NCI-H187 treated with DMSO at 0.1 percent for 48 hours (cell line): ENCODE results near the gene PCCA.
"Not testable (repeated sequence)": the region's sequence is repeated elsewhere in the genome, so short reads cannot be mapped to it uniquely, and the experiment has no call there.

Source experiments
- DNase-seq: peaks from one replicate; lab custom pipeline; 2025; lab: John Stamatoyannopoulos, UW

PCCA gene

DNA sequence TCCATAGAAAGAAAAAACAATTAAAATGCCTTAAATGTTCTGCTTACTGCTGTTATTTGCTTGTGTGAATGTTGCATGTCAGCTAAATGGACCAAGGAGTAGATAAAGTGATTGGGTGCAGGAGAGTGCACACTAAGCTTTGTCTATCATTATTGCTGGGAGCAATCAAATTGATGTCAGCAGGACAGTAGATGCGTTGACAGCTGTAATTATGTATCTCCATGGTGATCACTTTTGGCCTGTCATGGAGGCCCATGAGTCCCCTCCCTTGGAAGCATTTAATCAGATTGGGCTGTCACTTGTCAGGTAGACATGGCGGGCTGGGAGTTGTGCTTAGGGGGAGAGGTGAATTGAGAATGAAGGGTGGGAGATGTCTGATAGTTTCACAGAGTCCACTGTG is 215.3 kb downstream of the PCCA start:
- DNase-seq = no peak

- DNase-seq = no peak
Measured at GRCh38 chr13:100305398-100305797, 216.5 kb downstream of the PCCA start.

DNA sequence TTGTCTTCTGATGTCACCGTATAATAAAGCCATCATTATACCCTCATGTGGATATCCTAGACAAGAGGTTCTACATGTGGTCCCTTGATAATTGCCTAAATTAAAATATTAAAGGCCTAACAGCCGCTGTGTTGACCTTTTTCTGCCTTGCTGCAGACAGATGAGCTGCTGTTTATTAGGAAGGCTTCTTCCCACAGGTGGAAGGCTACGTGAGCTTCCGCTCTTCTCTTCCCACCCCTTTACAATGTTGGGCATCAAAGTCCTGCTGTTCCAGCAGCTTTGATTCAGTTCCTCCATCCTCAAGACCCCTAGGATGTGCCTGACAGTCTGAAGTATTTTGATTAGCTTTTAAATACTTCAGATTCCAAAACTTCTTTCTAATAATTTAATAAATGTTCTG is 217.1 kb downstream of the PCCA start:
- DNase-seq = no peak

DNA sequence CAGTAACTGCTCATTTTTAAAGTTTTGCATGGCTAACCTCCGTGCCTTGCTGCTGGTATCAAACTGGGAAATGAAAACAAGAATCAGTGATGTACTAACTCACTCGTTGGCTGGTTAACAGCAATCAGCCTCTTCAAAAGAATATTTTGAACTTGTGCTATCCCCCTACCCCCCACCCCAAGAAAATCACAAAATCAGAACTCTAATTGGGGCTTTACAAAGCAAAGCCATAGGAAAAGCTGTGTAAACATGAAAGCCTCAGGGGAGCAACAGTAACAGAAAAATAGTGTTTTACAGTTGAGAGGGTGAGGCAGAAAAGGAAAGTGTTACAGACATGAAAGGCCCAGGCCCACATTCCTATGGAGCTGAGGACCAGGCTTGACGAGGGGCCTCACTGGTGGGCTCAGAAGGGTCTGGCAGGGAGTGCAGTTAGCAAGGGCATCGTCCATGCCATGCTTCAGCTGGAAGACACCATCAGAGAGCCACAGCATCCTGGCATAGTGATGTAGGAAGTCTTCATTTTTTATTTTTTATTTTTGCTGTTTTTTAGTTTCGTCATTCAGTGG is 217.6 kb downstream of the PCCA start:
- DNase-seq = no peak

- DNase-seq = no peak
Measured at GRCh38 chr13:100314132-100314910, 225.4 kb downstream of the PCCA start.

DNA sequence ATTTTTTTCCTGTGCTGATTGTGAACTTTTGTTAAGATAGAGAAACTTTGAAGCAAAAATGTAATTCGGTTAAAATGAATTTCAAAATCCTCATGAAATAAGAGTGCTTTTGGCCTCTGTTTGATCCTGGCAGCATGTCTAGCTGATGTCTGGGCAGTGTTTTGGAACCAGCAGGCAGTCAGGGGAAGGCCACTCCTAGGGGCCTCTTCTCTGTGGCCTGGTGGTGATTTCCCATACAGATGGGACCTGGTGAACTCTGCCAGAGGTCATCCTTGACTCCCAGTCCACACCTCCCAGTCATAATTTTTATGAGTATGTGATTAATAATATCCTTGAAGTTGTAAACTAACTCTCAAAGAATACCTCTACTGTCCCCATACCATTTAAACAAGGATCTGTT is 226.6 kb downstream of the PCCA start:
- no peak for DNase-seq

DNA sequence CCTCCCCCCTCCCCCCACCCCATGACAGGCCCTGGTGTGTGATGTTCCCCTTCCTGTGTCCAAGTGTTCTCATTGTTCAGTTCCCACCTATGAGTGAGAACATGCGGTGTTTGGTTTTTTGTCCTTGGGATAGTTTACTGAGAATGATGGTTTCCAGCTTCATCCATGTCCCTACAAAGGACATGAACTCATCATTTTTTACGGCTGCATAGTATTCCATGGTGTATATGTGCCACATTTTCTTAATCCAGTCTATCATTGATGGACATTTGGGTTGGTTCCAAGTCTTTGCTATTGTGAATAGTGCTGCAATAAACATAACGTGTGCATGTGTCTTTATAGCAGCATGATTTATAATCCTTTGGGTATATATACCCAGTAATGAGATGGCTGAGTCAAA is 229.6 kb downstream of the PCCA start:
- not testable (repeated sequence) for DNase-seq

DNA sequence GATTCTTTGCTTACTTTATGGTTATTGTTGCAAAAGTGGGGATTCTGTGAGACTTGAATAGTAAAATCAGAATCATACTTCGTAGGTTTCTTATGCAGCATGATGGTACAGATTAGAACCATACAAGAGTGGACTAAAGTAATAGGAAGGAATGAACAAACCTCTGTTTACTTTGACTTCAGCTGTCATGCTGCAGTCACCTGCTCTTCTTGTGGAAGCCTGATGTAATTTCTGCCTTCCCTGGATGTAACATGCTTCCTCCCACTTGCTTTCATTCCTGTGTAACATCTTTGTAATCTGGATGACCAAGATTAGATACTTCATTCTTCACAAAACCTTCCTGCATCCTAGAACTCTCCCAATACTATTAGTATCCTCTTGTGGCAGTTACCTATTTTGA is 235.0 kb downstream of the PCCA start:
- no peak for DNase-seq

- DNase-seq = no peak
Measured at GRCh38 chr13:100330662-100331061, 241.8 kb downstream of the PCCA start.

GRCh38 chr13:100333141-100333540 is 244.2 kb downstream of the PCCA start:
- DNase-seq = no peak

DNA sequence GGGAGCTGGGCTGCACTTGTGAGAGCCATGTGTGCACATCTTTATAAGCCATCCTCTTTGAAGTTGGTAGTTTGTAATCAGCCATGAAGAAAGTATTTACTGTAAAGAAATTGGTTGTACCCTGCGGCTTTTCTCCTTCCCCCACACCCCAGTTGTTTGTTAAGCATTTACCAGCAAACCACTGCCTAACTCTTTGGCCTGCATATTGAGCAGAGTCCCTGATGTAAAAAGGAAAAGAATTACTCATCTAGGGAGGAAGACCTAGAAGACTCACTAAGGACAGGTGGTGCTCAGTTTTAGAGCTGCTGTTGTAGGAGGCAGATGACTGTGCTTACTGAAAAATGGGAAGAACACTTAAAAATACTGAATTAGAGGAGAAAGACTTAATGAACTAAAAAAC is 245.3 kb downstream of the PCCA start:
- DNase-seq = no peak

DNA sequence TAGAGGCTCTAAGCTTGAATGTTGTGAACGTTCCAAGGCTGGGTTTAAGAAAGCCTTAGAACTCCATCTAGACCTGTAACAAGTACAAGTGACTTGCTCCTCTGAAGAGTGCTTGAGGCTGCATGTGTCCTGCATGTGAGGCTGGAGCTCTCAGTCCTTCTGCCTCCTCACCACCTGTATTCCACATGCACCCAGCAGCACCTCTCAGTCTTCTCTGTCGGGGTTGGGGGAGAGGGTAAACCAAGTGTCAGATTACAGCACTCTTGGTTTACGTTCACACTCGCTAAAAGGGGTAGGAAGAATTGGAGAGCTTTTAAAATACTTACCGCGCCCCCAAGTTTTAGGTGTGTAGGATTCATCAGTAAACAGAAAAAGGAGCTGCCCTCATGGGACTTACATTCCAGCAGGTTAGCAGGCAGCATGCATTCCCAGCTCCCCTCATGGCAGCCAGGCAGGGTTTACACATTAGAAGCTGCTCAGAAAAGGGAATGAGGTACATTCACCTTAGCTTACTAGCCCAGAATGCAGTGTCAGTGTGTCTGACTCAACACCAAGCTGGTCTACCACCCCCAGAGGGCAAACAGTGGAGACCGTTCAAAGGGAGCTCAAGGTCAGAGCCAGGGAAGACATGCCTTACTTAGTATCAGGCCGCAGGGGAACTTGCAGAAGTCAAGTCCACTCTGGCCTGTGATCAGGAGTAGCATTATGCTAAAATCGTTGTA is 248.1 kb downstream of the PCCA start:
- no peak for DNase-seq

DNA sequence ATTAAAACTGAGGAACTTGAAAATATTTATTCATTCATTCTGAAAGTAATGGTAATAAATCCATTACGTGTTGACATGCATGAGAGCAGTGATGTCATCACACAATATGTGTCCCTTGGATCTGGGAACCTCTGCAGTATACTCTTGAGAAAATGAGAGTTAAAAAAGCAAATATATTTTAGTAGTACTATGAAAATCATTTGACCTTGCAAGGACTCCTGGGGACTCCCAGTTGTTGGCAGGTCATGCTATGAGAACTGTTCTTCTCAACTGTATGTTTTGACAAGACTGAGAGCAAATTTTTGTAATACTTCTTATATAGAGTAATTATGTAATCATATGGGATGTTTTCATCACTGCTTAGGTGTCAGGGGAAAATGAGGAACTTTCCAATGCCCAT is 249.4 kb downstream of the PCCA start:
- no peak for DNase-seq

GRCh38 chr13:100339411-100339940 is 250.6 kb downstream of the PCCA start:
- no peak for DNase-seq

GRCh38 chr13:100340865-100341264 is 252.0 kb downstream of the PCCA start:
- no peak for DNase-seq

DNA sequence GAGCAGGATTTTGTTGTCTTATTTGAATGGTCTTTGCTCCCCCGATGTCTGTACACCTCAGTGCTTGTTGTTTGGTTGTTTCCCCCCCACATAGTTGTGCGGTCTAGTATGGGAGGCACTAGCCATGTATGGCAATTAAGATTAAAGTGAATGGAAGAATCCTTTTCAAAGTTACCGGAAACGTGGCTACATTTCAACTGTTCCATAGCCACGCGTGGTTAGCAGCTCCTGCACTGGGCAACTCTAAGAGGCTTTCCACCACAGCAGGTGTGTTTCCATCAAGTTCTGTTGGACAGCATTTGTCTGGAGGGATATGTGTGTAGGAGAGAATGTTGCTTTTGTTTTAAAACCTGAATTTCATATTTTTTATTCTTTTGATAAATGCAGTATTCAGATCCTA is 252.4 kb downstream of the PCCA start:
- DNase-seq = no peak

DNA sequence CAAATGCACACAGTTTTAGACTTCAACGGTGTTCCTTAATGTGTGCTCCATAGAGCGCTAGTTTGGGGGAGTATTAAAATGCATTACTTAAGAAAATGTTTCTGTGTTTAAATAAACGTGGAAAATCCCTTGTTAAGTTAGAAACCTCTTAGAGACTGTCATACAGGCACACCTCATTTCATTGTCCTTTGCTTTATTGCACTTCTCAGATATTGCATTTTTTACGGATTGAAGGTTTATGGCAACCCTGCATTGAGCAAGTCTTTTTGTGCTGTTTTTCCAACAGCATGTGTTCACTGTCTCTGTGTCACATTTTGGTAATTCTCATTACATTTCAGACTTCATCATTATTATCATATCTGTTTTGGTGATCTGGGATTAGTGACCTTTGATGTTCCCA is 255.7 kb downstream of the PCCA start:
- DNase-seq = no peak

DNA sequence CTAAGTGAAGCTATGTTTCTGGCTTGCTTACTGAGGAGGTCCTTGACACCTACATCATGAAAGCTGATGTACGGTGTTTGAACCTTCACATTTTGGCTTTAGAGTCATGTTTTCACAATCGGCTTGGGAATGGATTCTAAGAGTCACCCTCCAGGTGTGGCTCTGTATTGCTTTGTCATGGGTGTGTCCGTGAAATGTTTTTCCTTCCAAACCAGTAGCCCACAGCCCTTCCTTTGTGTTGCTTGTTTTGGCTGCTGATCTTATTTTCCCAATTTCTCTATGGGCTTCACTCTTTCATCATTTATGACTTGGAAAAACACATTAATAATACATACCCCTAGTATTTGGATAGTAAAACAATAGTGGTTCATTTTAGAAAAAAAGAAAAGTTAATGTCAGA is 259.1 kb downstream of the PCCA start:
- DNase-seq = no peak

- no peak for DNase-seq
Measured at GRCh38 chr13:100349594-100349993, 260.7 kb downstream of the PCCA start.

DNA sequence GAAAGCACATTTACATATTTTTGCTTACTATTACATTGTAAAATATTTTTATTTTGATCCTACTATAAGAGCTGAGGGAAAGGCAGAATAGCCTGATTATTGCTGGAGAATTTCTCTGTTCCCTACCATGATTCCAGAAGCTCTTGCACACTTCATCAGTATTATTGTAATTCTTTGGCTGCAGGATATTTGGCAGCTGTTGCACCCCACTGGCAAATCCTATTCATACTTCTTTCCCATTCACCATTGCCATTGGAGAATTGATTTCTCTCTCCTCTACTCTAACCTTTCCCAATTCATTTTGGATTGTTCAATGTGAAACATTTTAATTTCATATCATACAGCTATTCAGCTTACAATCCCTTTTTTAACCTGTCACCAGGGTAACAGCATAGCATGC is 261.7 kb downstream of the PCCA start:
- DNase-seq = no peak

DNA sequence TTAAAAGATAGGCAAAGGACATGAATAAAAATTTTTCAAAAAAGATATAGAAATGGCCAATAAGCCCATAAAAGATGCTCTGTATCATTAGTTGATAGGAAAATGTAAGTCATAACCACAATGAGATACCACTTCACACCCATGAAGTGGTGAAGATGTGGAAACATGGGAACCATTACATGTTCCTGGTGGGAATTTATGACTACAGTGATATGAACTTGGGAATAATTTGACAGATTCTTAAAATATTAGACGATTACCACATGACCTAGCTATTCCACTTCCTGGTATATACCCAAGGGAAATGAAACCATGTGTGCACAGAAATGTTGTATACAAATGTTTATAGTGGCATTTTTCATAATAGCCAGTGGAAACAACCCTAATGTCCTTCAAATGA is 267.5 kb downstream of the PCCA start:
- DNase-seq = no peak

DNA sequence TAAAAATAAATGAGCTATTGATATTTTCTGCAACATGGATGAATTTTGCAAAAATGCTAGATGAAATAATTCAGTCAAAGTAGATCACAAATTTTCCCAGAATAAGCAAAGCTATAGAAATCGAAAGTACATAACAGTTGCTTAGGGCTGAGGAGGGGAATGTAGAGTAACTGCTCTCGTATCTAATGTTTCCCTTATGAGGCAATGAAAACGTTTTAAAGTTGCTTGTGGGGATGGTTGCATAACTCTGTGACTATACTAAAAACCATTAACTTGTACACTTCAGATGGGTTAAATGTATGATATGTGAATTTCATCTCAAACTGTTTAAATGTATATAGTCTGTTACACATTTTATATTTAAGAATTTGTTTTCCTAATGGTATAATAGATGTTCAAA is 268.0 kb downstream of the PCCA start:
- DNase-seq = no peak

DNA sequence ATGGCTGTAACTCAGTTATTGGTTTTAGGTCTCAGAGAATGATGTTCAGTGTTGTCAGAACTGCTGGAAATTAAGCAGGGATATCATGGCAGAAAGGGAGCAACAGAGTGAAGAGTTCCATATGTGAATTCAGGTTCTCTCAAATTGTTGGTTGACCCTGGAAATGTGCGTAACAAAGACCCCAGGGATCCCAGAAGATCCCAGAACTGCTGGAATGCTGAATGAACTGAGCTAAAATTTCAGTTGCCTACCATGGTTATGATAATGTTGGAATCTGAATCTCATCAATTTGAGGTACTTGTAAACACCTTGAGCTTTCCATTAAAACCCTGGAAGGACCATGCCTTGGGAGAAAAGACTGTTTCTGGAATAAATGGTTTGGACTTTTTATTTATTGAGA is 268.9 kb downstream of the PCCA start:
- no peak for DNase-seq
